GM23248 (cell line): ENCODE data around the gene KIF6. TPM values are rescaled to one million over a fixed set of nuclear protein-coding genes. Genes with fewer than 3 reads are reported as not detected.

Source experiments
- DNase-seq: peaks from one replicate; pipeline ENCODE4 v3.0.0-alpha.2; 2015
- H2AFZ ChIP-seq: fragments of 200-600 bp; sonication (generic); 2 replicates; pipeline ENCODE4 v1.6.1; 2016; ENCODE audit warnings: antibody characterized with exemption
- H3F3A ChIP-seq: fragments of 200-600 bp; sonication (generic); 2 replicates; pipeline ENCODE4 v1.6.1; 2016; ENCODE audit warnings: mild to moderate bottlenecking, antibody characterized with exemption, mixed run types; ENCODE audit not compliant: insufficient read depth
- H3K27ac ChIP-seq: fragments of 200-600 bp; sonication (generic); 2 replicates; pipeline ENCODE4 v1.5.1; 2016; ENCODE audit warnings: mild to moderate bottlenecking
- H3K27me3 ChIP-seq: fragments of 200-600 bp; sonication (generic); replicated peaks from 2 replicates; pipeline ENCODE4 v1.6.1; 2016; ENCODE audit warnings: mild to moderate bottlenecking; ENCODE audit not compliant: insufficient read depth
- H3K36me3 ChIP-seq: fragments of 200-600 bp; sonication (generic); 2 replicates; pipeline ENCODE4 v1.6.1; 2016; ENCODE audit warnings: low read depth, mild to moderate bottlenecking
- H3K4me1 ChIP-seq: fragments of 200-600 bp; sonication (generic); 2 replicates; pipeline ENCODE4 v1.6.1; 2016; ENCODE audit warnings: mild to moderate bottlenecking; ENCODE audit not compliant: insufficient read depth
- H3K4me2 ChIP-seq: fragments of 200-600 bp; sonication (generic); one replicate; pipeline ENCODE4 v1.6.1; 2016; ENCODE audit warnings: mild to moderate bottlenecking; ENCODE audit not compliant: unreplicated experiment
- H3K4me3 ChIP-seq: fragments of 200-600 bp; sonication (generic); 2 replicates; pipeline ENCODE4 v1.5.1; 2016; ENCODE audit warnings: mild to moderate bottlenecking
- H3K79me2 ChIP-seq: fragments of 200-600 bp; sonication (generic); 2 replicates; pipeline ENCODE4 v1.6.1; 2016; ENCODE audit warnings: mild to moderate bottlenecking; ENCODE audit not compliant: insufficient read depth
- H3K9ac ChIP-seq: fragments of 200-600 bp; sonication (generic); 2 replicates; pipeline ENCODE4 v1.6.1; 2016; ENCODE audit warnings: mild to moderate bottlenecking
- H3K9me2 ChIP-seq: fragments of 200-600 bp; sonication (generic); 2 replicates; pipeline ENCODE4 v1.6.1; 2016; ENCODE audit warnings: mixed run types, mild to moderate bottlenecking, moderate library complexity; ENCODE audit not compliant: insufficient read depth
- H3K9me3 ChIP-seq: fragments of 200-600 bp; sonication (generic); one replicate; pipeline ENCODE4 v1.6.1; 2017; ENCODE audit warnings: low read depth
- H4K20me1 ChIP-seq: fragments of 200-600 bp; sonication (generic); 2 replicates; pipeline ENCODE4 v1.6.0; 2016; ENCODE audit not compliant: insufficient read depth
- EZH2 ChIP-seq: fragments of 200-600 bp; sonication (generic); IDR thresholded peaks from 2 replicates; pipeline ENCODE4 v1.6.1; 2018; ENCODE audit warnings: antibody characterized with exemption, mild to moderate bottlenecking; ENCODE audit not compliant: insufficient read depth, poor library complexity, severe bottlenecking
- EZH2phosphoT487 ChIP-seq: fragments of 200-600 bp; sonication (generic); IDR thresholded peaks from 2 replicates; pipeline ENCODE4 v1.6.1; 2018; ENCODE audit warnings: antibody characterized with exemption, moderate library complexity, mild to moderate bottlenecking, low read depth; ENCODE audit not compliant: insufficient read depth
- WGBS, 2 experiments: methylation state at CpG; one replicate each; pipeline ENCODE4 v1.1.6; 2015 to 2017; ENCODE audit warnings: low lambda C conversion rate in 2 of 2, low coverage in 1 of 2; ENCODE audit errors: missing lambda C conversion rate in 2 of 2; 5-methylcytosine and 5-hydroxymethylcytosine counted together
- in situ Hi-C: fragments of 300-500 bp; cut with MboI; formaldehyde crosslinking; loops from 2 replicates; pipeline ENCODE4 v1.15.0; 2020
- polyA plus RNA-seq: library from polyadenylated mRNA; unstranded; fragments of >200 nt; fragmentation: Nextera tagmentation; extraction: Ambion mirVana; gene quantifications from 2 replicates; pipeline ENCODE4 v1.2.1, GENCODE V29; 2016
- total RNA-seq: library from RNA; depleted of rRNA; stranded (reverse); fragments of >200 nt; shearing (Covaris generic); gene quantifications from 2 replicates; pipeline ENCODE4 v1.2.3, GENCODE V29; 2014

Gene KIF6
- total and polyA plus RNA-seq, 2 experiments from 2014 or later: 0.22 to 0.91 TPM

DNA sequence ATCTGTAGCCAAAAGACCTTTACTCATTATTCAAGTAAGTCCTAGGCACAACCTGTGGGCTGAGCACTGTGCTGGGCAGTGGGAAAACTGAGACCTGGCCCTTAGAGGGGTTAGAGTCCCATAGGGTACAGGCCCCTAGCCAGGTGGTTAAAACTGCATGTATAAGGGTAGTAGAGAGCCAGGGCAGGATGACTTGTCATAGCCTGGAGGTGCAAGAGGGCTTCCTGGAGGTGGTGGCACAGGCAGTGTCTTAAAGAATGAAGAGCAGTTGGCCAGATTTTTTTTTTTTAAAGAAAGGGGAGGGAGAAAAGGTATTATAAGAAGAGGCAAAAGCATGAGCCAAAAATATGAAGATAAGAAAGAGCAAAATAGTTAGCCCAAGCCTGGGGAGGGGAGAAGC, 226.2 kb downstream of the KIF6 start:
- Histone ChIP-seq H3K27me3 (no peaks in the 10 kb centered on the region), H3K36me3 (no peaks in the 10 kb centered on the region), H4K20me1 (no peaks in the 10 kb centered on the region), H3K9ac (no peak overlapping the region), H3K4me1 (peaks cover 6% of the 10 kb centered on the region; the same call in 1 of the 2 replicates), H3K9me2 (no peaks in the 10 kb centered on the region), H2AFZ (no peak overlapping the region), H3K27ac (no peak overlapping the region), H3F3A (no peaks in the 10 kb centered on the region), H3K4me2 (no peak overlapping the region), H3K4me3 (no peak overlapping the region), H3K79me2 (no peaks in the 10 kb centered on the region), H3K9me3 (no peaks in the 10 kb centered on the region)
- TF ChIP-seq EZH2 (no peak), EZH2phosphoT487 (no peak)
- DNase-seq: no peak
- in situ Hi-C loops: no loop called here

DNA sequence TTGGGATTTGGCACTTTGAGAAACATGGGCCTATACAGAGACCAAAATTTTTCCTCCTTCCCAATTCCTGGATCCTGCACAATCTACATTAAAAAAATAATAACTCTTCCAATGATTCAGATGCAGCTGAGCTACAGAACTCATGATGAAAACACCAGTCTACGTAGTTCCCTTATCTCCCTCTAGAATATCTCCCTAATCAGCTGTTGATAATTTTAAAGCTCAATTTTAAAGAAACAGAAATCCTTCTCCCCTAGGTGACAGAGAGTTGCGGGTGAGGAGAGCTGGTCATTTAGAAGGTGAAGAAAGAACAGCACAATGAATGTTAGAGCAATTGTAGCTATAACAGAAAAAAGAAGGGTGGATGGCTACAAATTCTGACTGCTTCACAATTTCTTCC, 227.1 kb downstream of the KIF6 start:
- WGBS, 2 experiments: 97 to 98% methylated on average over 2 of the region's 2 CpGs
- TF ChIP-seq EZH2: no peak
- no peak for TF ChIP-seq EZH2phosphoT487
- Histone ChIP-seq H3K27ac (no peak overlapping the region), H3F3A (0 out of 2 replicates have a peak, but pooled peaks cover 4% of the 10 kb centered on the region), H3K9me3 (no peaks in the 10 kb centered on the region), H3K36me3 (no peaks in the 10 kb centered on the region), H3K9ac (no peak overlapping the region), H4K20me1 (no peaks in the 10 kb centered on the region), H3K9me2 (no peaks in the 10 kb centered on the region), H3K79me2 (no peaks in the 10 kb centered on the region), H3K27me3 (no peaks in the 10 kb centered on the region), H3K4me3 (no peak overlapping the region), H2AFZ (no peak overlapping the region), H3K4me1 (peaks cover 15% of the 10 kb centered on the region; the same call in 1 of the 2 replicates), H3K4me2 (no peak overlapping the region)
- no peak for DNase-seq
- in situ Hi-C loops: no loop called here

DNA sequence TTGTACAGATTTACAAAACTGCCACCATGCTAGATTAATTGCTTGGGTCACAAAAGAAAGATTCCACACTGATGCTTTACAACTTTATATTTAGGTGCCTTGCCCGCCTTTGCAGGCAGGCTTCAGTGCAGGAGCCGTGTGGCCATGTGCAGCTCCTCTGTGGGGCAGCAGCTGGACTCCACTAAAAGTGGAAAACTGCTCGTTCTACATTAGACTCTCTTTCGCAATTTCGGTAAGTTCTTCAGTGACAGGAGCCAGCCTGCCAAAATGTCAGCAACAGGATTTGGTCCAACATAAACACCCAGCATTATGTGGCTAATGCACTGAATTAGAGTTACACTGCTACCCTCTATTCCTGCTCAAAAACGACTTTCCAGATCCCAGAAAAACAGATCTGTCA, 228.3 kb downstream of the KIF6 start:
- no peak overlapping the region for H3K4me2 ChIP-seq
- no peak overlapping the region for H2AFZ ChIP-seq
- H3K4me1 ChIP-seq: peaks cover 15% of the 10 kb centered on the region; the same call in 1 of the 2 replicates
- H3K9me2 ChIP-seq: no peaks in the 10 kb centered on the region
- 0 out of 2 replicates have a peak, but pooled peaks cover 8% of the 10 kb centered on the region for H3F3A ChIP-seq
- WGBS, 2 experiments: 6% methylated on average over 6 of the region's 6 CpGs
- H3K27me3 ChIP-seq: no peaks in the 10 kb centered on the region
- no peak overlapping the region for H3K9ac ChIP-seq
- no peaks in the 10 kb centered on the region for H4K20me1 ChIP-seq
- no peaks in the 10 kb centered on the region for H3K36me3 ChIP-seq
- DNase-seq: peak; percentile 48
- in situ Hi-C loops: no loop called here
- TF ChIP-seq EZH2 (no peak), EZH2phosphoT487 (no peak)
- no peak overlapping the region for H3K27ac ChIP-seq
- no peak overlapping the region for H3K4me3 ChIP-seq
- no peaks in the 10 kb centered on the region for H3K9me3 ChIP-seq
- H3K79me2 ChIP-seq: no peaks in the 10 kb centered on the region

GRCh38 chr6:39496456-39496855, 228.8 kb downstream of the KIF6 start:
- H2AFZ ChIP-seq: no peak overlapping the region
- no peaks in the 10 kb centered on the region for H3K79me2 ChIP-seq
- H3K9ac ChIP-seq: no peak overlapping the region
- no peak for DNase-seq
- H3K4me2 ChIP-seq: no peak overlapping the region
- peaks cover 15% of the 10 kb centered on the region; the same call in 1 of the 2 replicates for H3K4me1 ChIP-seq
- H3K27ac ChIP-seq: no peak overlapping the region
- in situ Hi-C loops: no loop called here
- H4K20me1 ChIP-seq: no peaks in the 10 kb centered on the region
- no peaks in the 10 kb centered on the region for H3K36me3 ChIP-seq
- no peak overlapping the region for H3K4me3 ChIP-seq
- no peaks in the 10 kb centered on the region for H3K9me3 ChIP-seq
- WGBS, 2 experiments: 74 to 76% methylated on average over 2 of the region's 2 CpGs
- H3K27me3 ChIP-seq: no peaks in the 10 kb centered on the region
- H3K9me2 ChIP-seq: no peaks in the 10 kb centered on the region
- H3F3A ChIP-seq: 0 out of 2 replicates have a peak, but pooled peaks cover 8% of the 10 kb centered on the region
- TF ChIP-seq EZH2: no peak
- no peak for TF ChIP-seq EZH2phosphoT487

DNA sequence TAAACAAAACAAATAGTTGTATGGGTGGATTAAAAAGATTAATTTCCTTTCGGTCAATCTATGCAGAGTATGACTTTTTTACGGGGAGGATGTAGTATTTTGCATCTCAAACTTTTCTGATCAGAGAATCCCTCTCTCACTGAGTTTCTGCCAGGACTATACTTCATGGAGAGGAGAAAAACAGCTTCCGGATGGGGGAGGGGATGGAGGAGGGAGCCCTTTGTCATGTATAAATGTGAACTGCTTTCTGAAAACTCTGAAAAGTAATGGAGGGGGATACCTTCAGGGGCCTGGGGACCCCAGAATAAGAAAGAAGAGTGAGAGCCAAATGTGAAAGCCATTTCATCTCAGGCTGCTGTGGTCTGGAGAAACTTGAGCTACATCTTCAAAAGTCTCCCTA, 229.6 kb downstream of the KIF6 start:
- H3F3A ChIP-seq: 0 out of 2 replicates have a peak, but pooled peaks cover 8% of the 10 kb centered on the region

More for the DNA sequence above, 229.6 kb downstream of the KIF6 start:
- in situ Hi-C loops: no loop called here
- 87 to 93% methylated on average over 3 of the region's 3 CpGs for WGBS, 2 experiments
- Histone ChIP-seq H3K27me3 (no peaks in the 10 kb centered on the region), H3K9ac (no peak overlapping the region), H3K9me2 (no peaks in the 10 kb centered on the region), H3K36me3 (no peaks in the 10 kb centered on the region), H3K4me1 (peaks cover 15% of the 10 kb centered on the region; the same call in 1 of the 2 replicates), H4K20me1 (no peaks in the 10 kb centered on the region), H3K4me3 (no peak overlapping the region), H3K79me2 (no peaks in the 10 kb centered on the region), H2AFZ (no peak overlapping the region), H3K9me3 (no peaks in the 10 kb centered on the region), H3K4me2 (no peak overlapping the region), H3K27ac (no peak overlapping the region)
- DNase-seq: no peak
- TF ChIP-seq EZH2 (no peak), EZH2phosphoT487 (no peak)
